Measurements from ENCODE around the gene INVS.

DNA sequence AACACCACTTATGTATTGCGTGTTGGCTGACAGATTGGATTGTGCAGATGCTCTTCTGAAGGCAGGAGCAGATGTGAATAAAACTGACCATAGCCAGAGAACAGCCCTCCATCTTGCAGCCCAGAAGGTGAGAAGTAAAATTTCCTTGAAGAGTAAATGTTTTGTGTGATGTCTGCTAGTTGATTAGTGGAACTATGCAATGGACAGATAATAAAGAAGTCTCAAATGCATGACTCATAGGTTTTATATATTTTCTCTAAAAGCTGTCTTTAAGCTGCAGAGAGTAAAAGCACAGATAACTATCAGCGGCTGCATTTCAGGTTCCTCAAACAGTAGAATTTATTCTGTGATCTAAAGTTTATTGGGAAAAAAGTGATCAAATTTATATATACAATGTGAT lies 27.4 kb downstream of the INVS start:
- no peak for TF ChIP-seq POLR2AphosphoS5 (IDR thresholded peaks at IDR 0.05; ENCODE audit: low read depth)
- no peak for TF ChIP-seq CREB1 (CRISPR knock-in tag; IDR thresholded peaks at IDR 0.05; ENCODE audit: low read depth)
- TF ChIP-seq, protein P1, sequence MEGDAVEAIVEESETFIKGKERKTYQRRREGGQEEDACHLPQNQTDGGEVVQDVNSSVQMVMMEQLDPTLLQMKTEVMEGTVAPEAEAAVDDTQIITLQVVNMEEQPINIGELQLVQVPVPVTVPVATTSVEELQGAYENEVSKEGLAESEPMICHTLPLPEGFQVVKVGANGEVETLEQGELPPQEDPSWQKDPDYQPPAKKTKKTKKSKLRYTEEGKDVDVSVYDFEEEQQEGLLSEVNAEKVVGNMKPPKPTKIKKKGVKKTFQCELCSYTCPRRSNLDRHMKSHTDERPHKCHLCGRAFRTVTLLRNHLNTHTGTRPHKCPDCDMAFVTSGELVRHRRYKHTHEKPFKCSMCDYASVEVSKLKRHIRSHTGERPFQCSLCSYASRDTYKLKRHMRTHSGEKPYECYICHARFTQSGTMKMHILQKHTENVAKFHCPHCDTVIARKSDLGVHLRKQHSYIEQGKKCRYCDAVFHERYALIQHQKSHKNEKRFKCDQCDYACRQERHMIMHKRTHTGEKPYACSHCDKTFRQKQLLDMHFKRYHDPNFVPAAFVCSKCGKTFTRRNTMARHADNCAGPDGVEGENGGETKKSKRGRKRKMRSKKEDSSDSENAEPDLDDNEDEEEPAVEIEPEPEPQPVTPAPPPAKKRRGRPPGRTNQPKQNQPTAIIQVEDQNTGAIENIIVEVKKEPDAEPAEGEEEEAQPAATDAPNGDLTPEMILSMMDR (conservative IDR thresholded peaks at IDR 0.05; ENCODE audit: low read depth in 2 of 2) = no peak
- TF ChIP-seq, protein P2, sequence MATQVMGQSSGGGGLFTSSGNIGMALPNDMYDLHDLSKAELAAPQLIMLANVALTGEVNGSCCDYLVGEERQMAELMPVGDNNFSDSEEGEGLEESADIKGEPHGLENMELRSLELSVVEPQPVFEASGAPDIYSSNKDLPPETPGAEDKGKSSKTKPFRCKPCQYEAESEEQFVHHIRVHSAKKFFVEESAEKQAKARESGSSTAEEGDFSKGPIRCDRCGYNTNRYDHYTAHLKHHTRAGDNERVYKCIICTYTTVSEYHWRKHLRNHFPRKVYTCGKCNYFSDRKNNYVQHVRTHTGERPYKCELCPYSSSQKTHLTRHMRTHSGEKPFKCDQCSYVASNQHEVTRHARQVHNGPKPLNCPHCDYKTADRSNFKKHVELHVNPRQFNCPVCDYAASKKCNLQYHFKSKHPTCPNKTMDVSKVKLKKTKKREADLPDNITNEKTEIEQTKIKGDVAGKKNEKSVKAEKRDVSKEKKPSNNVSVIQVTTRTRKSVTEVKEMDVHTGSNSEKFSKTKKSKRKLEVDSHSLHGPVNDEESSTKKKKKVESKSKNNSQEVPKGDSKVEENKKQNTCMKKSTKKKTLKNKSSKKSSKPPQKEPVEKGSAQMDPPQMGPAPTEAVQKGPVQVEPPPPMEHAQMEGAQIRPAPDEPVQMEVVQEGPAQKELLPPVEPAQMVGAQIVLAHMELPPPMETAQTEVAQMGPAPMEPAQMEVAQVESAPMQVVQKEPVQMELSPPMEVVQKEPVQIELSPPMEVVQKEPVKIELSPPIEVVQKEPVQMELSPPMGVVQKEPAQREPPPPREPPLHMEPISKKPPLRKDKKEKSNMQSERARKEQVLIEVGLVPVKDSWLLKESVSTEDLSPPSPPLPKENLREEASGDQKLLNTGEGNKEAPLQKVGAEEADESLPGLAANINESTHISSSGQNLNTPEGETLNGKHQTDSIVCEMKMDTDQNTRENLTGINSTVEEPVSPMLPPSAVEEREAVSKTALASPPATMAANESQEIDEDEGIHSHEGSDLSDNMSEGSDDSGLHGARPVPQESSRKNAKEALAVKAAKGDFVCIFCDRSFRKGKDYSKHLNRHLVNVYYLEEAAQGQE (IDR thresholded peaks at IDR 0.05; ENCODE audit: unreplicated experiment) = no peak
- no peak for TF ChIP-seq EZH2phosphoT487 (IDR thresholded peaks at IDR 0.05; ENCODE audit: unreplicated experiment)
- no peak for TF ChIP-seq EZH2 (IDR thresholded peaks at IDR 0.05; ENCODE audit: low read depth, unreplicated experiment)
- no peak for TF ChIP-seq JUNB (IDR thresholded peaks at IDR 0.05; ENCODE audit: unreplicated experiment)

All from GM23338 (cell line).